ENCODE measurements around the gene GPR25.
A peak's percentile ranks its signal among the peaks of the same experiment; 100 is the strongest.

The GPR25 gene

DNA sequence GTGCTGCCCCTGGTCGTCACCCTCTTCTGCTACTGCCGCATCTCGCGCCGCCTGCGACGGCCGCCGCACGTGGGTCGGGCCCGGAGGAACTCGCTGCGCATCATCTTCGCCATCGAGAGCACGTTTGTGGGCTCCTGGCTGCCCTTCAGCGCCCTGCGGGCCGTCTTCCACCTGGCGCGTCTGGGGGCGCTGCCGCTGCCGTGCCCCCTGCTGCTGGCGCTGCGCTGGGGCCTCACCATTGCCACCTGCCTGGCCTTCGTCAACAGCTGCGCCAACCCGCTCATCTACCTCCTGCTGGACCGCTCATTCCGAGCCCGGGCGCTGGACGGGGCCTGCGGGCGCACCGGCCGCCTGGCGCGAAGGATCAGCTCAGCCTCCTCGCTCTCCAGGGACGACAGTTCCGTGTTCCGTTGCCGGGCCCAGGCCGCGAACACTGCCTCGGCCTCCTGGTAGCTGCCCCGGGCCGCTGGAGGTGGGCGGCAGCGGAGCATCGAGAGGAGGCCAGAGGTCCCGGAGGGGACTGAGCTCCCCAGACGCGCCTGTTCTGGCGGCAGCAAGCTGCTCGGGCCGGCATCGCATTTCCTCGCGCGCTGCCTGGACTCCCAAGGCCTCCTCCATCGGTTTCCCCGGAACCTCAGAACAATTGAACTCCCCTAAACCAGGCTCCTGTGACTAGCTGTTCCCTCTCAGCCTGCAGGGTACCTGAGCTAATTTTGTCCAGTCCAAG lies 1.1 kb downstream of the GPR25 start:
- DNase-seq: peak in 1 of 2 experiments; percentile 57

DNA sequence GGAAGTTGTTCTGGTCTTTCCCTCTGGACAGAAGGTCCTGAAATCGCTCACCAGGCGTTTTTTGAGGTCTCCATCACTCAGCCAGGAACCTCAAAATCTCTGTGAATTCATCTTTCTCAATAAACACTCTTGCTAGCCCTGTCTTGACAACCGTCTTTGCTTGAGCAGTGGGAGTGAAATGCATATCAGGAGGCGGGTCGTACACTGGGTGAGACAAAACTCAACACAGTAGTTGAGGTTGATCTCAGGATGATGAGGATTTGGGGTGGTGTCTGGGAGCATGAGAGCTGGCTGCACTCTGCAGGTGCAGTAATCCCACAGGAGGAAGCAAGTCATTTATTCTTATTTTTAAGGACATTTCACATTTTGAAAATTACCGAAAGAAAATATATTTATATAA lies 1.9 kb downstream of the GPR25 start:
- DNase-seq: no peak

DNA sequence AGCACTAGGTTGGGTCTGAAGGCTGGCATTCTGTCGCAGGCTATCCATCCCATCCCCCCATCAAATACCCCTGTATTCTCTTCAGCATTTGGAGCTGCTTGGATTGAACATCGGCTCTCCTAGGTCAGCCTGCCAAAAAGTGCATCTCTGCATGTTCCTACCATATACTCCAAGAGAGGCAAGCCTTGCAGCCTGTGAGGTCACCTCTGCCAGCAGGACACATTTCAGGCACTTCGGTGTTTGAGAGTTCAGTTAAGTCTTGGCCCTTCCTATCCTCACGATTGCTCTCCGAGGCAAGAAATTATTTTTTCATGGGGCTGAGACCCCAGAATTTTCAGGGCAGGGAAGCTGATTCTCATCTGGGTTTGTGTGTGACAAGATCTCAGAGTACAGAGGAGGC lies 2.6 kb downstream of the GPR25 start:
- DNase-seq: no peak

DNA sequence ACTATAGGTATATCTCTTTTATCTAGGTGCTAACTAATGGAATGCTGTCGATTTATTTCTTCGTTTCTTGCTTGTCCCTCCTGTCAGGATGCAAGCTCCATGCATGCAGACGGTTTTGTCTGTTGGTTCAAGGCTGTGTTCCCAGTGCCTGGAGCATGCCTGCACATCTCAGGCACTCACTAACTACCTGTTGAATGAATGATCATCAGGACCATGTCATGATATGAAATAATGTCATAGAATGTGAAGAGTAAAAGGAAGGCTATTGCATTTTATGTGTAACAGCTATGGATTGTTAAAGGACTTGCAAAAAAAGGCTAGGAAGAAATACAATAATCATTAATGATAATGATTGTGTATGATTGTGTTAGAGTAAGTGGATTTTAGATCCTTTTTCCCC lies 4.2 kb downstream of the GPR25 start:
- DNase-seq: no peak

DNA sequence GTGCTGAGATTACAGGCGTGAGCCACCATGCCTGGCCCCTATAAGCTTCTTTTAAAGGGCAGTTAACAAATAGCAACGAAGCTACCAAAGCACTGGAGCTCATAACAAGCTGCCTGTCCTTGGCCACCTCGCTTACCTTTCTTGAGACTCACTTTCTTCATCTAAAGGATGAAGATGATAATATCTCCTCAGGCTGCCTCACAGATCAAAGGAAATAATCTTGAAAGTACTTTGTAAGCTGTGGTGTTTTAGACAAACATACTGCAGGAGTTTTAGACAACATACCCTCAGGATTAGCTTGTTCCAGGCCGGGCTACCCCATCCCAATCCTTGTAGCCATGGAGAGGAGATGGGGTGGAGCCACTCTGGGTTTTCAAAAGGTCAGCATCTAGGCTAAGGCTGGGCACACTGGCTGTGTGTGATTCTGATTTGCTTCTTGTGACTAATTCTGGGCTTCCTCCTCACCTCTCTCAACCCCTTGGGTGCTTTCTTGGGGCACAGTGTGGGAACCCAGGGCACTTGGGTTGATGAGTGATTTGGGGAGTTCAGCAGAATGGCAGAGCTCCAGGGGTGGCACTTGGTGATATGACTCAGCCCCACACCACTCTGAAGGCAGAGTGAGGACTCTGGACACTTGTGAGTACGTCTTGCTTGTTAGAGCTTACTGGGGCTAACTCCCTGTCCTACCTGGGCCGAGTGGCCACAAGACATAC lies 5.2 kb downstream of the GPR25 start:
- no peak for DNase-seq

DNA sequence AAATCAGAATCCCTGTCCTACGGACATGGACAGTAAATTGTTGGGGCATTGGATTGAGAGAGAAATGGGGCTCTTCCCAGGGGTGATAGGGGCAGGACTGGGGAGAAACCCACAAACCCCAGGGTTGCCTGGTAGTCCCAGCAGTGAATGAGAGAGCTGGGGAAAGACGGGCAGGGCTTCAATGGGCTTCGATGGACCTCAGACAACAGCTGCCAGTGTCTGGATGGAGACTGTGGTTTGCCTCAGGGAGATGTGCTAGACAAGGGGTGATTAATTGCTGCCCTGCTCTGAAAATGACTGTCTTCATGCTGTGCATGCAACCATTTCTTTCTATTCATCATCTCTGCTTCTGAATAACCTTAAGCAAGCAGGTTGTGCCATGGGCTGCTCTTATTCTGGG lies 7.4 kb downstream of the GPR25 start:
- DNase-seq: no peak

DNA sequence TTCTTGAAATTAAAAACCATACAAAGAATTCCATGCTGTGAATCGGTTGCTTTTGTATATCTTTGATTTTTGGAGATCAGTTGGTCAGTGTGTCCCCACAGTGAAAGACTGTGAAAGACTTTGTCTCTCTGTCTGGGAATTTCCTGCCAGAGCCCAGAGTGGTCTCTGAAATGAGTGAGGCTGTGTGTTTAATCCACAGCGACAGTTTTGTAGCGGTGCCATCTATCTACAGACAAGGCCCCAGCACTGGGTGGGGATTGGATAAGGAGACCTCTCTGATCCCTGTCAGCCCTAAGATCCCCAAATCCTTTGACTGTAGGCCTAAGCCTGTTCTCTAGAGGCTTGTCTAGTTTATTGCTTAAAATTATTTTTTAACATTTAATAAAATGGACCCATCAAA lies 10.3 kb downstream of the GPR25 start:
- DNase-seq: no peak

DNA sequence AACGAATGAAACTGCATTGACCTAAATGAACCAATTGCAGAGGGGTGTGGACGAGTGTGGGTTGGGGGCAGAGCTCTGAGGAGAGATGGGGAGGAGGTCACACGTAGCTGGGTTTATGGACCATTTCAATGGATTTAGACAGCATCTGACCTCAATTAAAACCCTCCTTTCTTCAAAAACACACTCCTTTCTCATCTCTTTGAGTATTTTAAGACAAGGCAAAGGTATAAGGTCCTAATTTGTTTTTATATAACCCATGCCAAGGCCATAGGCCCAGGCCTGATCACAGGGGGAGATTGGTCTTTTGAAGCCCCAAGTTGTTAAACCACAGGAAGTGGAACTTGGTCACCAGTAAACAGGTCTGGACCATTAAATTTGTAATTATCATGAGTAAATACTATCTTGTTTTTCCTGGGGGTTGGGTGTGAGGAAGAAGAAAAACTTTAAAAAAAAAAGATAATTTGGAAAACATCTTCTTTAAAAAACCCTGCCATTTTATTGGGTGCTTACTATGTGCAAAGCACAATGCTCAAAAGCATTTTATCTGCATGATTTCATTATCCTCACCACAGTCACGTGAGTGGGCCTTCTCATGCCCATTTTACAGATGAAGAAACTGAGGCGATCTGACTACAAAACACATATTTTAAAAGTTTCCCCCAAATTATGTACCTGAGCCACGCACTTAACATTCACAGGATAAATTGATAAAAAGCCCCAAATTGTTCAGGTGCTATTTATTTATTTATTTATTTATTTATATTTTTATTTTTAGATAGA lies 13.0 kb downstream of the GPR25 start:
- DNase-seq: no peak

DNA sequence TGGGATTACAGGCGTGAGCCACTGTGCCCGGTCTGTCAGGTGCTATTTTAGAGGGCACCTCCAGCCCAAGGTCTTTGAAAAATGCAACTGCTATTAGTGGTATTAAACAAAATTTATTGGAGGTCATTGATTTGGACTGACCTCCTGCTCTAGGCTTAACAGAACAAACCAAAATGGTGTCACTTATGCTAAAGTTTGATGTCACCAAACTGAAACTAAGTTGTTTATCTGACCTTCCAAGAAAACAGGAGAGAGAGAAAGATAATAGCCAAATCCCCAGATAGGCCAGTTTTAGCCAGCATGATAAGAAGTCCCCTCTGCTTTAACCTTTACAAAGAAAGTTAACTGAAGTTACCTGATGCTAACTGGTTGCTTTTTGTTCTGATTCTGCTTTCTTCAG lies 13.8 kb downstream of the GPR25 start:
- no peak for DNase-seq

DNA sequence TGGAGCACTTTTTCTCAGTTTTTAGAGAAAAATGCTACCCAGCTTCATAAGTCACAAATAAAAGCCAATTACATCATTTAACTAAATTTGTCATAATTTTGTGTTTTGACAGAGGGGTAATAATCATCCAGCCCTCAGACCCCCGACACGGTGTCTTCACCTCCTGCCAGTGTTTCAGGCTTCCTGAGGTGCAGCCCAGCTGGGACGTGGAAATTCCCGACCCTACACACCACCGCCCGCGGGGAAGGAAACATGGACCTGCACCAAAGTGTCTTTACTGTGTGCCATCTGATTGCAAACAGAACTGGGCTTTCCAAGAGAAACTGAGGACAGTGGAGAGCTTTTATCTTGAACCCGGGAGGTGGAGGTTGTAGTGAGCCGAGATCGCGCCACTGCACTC lies 14.3 kb downstream of the GPR25 start:
- DNase-seq: no peak

DNA sequence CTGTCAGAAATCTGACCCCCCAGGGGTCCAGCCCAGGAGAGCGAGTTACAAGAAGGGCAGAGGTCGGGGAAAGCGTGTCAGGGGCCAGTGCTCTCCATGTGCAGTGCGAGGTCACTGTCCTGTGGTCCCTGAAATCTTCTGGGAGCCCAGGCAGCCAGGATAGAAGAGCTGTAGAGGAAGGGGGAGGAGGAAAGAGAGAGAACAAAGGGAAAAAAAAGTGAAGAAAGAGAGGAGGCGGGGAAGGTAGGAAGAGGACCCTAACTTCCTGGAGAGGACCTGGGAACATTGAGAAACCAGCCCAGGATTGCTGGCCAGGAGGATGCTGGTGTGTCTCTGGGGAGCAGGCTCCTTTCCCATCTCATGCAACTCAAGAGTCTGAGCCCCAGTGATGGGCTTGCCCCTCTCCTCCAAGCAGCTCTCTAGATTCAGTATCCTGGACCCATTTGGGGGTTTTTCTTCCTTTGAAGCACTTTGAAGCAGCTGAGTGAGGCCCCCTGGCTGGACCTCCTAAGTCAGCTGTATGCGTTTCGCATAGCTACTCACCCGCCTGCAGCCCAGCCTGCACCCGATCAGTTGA lies 15.1 kb downstream of the GPR25 start:
- no peak for DNase-seq

DNA sequence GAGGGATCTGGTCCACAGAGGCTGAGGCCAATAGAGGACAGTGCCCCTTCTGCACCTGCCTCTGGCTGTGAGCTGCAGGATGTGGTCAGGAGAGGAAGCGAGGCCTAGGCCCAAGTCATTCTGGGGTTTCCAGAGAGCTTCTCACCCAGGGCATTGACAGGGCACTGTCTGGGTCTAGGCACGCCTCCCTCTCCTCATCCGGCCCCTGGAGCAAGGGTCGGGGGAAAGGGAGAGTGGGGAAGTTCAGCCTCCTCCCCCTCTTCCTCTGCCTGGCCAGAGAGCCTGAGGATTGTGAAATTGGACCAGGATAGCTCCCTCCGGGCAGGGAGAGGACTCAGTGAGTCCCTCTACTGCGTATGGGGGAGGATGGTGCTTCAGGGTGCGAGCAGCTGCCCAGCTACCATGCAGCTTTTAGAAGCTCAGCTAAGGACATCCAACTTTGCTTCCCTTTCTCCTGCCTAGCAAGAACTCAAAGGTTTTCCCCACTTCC lies 15.6 kb downstream of the GPR25 start:
- no peak for DNase-seq

DNA sequence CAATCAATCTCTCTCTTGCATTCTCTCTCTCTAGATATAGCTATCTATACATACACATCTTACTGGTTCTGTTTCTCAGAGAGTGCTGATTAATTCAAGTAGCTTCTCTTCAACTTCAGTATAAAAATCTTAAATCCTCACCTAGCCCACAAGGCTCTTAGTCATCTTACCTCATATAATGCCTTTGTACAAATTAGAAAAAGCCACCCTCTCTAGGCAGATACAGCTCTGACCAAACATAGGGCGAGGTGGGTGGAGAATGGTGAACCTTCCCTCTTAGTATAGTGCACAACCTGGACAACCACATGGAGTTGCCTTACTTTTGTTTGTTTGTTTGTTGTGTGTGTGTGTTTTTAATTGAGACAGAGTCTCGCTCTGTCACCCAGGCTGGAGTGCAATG lies 16.8 kb downstream of the GPR25 start:
- DNase-seq: no peak

DNA sequence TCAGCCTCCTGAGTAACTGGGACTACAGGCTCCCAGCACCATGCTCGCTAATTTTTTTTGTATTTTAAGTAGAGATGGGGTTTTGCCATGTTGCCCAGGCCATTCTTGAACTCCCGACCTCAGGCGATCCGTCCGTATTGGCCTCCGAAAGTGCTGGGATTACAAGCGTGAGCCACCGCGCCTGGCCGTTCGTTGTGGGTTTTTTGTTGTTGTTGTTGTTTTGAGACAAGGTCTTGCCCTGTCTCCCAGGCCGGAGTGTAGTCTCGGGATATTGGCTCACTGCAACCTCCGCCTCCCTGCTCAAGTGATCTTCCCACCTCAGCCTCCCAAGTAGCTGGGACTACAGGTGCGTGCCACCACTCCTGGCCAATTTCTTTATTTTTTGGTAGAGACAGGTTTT lies 17.2 kb downstream of the GPR25 start:
- DNase-seq: no peak

DNA sequence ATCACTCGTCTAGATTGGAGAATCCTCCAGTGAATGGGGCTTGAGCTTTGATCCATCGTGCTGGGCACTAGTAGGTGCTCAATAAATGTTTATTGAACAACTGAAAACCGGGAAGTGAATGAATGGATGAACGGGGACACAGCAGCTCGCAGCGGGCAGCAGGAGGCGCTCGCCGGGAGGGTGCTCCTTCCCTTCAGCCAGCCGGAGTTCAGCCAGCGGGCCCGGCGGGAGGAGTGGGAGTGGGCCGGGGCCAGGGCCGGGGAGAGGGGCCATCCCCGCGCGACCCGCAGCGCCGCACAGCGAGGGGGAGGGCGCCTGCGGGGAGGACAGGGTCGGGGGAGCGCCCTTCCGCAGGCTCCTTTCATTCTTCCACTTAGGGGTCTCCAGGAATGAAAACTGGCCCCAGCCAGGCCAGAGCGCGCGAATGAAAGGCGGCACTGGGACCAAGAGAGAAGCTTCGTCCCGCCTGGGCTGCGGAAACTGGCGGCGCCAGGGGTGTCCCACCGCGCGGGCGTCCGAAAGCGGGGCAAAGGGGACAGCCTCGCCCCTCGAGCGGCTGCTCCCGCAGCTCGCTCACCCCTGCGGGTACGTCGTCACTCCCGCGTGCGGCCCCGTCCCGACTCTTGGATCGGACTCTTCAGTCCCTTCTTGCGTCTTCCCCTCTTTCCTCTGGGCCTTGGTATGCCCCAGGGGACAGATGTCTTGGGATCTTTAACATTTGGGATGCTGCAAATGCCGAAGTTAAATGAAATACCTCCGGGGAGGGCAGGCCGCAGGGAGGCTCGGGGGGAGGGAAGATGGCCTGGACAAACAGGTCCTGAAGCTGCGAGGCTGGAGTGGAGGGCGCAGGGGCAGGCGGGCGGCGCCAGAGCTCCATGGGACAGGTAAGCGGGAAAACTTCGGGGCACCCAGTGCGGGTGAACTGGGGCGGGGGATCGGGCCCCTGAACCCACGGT lies 18.3 kb downstream of the GPR25 start:
- peak; percentile 71 to 74 for DNase-seq

DNA sequence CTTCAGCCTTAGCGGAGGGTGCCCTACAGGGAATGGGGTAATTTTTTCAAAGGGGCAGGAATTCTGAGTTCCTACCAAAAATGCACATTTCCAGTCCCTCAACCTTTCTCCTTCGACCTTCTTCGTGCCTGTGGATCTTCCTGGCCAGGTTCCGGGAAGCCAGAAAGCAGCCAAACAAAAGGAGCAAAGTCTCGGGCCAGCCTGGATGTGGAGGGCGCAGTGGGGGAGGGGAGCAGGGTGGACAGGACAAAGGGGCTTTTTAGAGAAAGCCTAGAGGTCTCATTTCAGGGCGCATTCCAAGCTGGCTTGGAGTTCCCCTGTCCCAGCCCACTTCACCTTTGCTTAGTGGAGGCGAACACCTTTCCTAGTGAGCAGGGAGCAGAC lies 19.0 kb downstream of the GPR25 start:
- DNase-seq: no peak

DNA sequence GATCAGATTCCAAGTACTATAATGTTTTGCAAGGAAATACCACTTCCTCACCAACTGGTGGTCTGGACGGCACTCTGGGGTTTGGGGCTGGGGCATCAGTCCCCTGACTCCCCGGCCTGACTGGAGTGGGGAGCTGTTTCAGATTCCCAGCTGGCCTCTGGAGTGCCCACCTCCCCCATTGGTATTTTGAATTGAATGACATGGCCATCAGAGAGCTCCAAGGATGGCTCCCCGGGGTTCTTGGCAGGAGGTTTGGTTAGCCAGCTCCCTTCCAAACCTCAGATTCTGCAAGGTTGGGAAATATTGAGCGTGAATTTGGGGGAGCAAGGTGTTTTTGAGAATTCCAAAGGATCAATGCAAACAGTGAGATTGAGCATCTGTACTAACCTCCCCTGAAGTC lies 19.8 kb downstream of the GPR25 start:
- no peak for DNase-seq

DNA sequence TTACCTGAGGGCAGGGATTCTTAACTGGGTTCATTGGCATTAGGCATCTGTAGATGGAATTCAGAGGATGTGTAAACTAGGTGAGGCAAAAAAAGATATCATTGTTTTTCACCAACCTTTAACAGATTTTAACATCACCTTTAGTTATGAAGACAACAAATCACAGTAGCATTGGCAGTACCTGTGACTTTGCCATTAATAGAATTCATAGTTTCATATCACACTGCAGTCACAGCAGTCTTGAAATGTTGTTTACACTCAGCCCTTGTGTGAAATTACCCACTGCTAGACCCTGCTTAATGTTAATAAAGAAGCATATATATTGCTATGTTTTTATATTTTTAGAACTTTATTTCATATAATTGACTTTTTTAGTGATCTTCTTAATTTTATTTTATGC lies 20.2 kb downstream of the GPR25 start:
- no peak for DNase-seq

DNA sequence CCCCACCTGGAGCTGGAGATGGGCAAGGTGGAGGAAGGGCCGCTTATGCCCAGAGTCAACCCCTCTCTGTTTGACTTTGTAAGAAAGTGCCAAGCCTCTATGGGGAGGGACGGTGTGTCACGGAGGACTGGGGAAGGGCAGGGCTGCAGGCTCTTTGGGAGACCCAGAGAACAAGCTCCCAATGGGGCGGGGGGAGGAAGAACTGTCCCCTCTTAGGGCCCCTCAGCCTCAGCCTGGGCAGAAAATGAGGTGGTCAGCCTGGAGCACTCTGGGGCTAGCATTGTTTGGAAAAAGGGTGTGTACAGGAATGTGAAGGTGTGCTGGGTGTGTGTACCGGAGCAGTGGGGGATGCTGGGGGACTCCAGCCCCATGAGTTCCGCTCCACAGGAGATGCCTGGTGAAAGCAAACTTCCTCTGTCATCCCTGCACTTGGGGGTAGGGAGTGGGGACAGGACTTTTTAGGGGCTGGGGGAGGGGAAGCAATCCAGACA lies 20.7 kb downstream of the GPR25 start:
- no peak for DNase-seq

DNA sequence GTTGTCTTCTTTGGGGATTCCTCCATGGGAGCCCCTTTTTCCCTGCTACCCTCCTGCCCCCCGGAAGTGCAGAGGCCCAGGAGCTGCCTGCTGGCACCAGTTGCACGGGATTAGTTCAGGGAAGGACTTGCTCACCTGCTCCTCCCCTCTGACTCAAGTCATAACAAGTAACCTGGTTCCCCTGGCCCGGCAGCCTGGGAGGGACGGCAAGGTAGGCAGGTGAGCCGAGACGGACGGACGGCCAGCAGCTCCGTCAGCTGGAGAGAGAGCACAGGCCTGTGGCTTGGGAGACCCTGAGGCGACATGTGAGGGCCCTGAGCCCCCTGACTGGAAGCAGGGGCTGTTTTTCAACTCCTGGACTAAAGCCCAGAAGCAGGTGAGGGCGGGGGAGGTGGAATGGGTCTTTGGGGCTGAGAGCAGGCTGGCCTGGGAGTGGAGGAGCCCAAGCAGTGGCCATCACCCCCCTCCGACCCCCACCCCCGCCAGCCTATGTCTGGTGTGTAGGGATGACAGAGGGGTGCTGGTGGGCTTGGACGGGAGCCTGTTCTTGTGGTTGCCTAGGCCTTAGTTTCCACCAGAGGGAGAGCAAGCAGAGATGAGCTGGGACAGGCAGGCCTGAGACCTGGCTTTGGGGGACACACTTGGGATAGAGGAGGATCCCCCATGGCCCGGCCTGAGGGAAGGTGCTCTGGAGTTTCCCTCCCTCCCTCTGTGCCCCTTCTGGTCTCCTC lies 22.1 kb downstream of the GPR25 start, which contains the start of gene INAVA:
Gene INAVA, plus strand, starts transcription at position 189 of the 731 bp plus-strand sequence. CDS start 3,501 bp downstream, outside the sequence.
- no peak for DNase-seq

DNA sequence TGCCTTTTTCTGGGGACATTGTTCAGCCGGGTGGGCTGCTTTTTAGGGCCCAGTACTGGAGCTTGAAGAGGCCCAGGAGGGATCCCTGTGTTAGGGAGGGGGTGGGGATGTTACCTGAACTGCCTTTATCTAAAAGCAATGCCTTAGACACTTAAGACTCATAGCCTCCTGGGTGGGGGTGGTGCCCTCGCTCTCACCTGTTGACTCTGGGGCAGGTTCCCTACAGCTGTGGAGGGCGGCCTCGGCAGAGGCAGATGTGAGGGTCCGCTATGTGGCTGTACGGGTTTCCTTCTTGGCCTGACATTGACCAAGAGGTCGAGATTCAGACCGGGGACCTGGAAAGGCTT lies 22.6 kb downstream of the GPR25 start:
- no peak for DNase-seq
